ENCODE data around the gene EVX2. TPM values are rescaled to one million over a fixed set of nuclear protein-coding genes. Genes with fewer than 3 reads are reported as not detected.

EVX2 gene
- total and polyA plus RNA-seq, 4 donors = not detected

DNA sequence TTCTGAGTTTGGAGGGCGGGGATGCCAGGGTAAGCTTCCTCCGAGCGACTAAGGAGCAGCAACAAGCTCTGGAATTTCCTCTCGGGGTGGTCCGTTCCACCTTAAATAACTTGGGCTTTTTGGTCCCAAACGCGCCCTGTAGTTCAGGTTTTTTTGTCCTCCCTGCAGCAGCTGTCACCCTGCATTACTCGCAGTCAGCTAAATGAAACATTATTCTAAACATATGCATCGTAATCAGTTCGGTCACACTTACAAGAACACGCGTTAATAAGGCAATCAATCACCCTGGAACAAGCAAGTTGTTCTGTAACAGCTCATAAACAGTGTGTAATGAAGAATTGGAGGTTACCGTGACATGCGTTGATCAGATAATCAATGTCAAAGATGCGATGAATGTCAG, 8.3 kb downstream of the EVX2 start:
- Histone ChIP-seq H3K9ac (ENCODE audit: low read depth in 1 of 2, low read length in 2 of 2) (no peak overlapping the region), H3K27ac (ENCODE audit: low read depth in 1 of 2, low read length in 2 of 2) (no peak overlapping the region), H3K36me3 (ENCODE audit: control insufficient read depth in 4 of 4, insufficient read depth in 3 of 4, low read depth in 1 of 4, low read length in 3 of 4) (no peaks in the 10 kb centered on the region), H3K9me3 (ENCODE audit: control insufficient read depth in 4 of 4, low read length in 3 of 4) (peaks cover 0 to 1% (median under 1%) of the 10 kb centered on the region in 4 donors), H3K4me3 (ENCODE audit: low read depth in 1 of 3, low read length in 3 of 3) (no peak overlapping the region), H3K27me3 (ENCODE audit: control insufficient read depth in 4 of 4, insufficient read depth in 4 of 4, low read length in 3 of 4) (peaks cover 0 to 53% (median 34%) of the 10 kb centered on the region in 4 donors), H3K4me1 (ENCODE audit: control insufficient read depth in 4 of 4, insufficient read depth in 4 of 4, low read length in 3 of 4) (peaks cover 0 to 10% (median 4%) of the 10 kb centered on the region in 4 donors)
- TF ChIP-seq HNF4G (IDR thresholded peaks at IDR 0.05) (no peak), RXRA (IDR thresholded peaks at IDR 0.05) (no peak), JUND (IDR thresholded peaks at IDR 0.05) (no peak), FOXA2 (IDR thresholded peaks at IDR 0.05) (no peak), EGR1 (IDR thresholded peaks at IDR 0.05; ENCODE audit: low read depth in 2 of 2) (no peak), ZBTB33 (IDR thresholded peaks at IDR 0.05) (no peak), GABPA (IDR thresholded peaks at IDR 0.05 in 1 of 2, conservative IDR thresholded peaks at IDR 0.05 in 1 of 2) (no peak), FOXA1 (IDR thresholded peaks at IDR 0.05) (no peak), NR2F2 (IDR thresholded peaks at IDR 0.05) (no peak), TAF1 (conservative IDR thresholded peaks at IDR 0.05) (no peak), HNF4A (conservative IDR thresholded peaks at IDR 0.05) (no peak), RAD21 (IDR thresholded peaks at IDR 0.05) (no peak), SP1 (IDR thresholded peaks at IDR 0.05) (no peak), YY1 (IDR thresholded peaks at IDR 0.05) (no peak)
- TF ChIP-seq, protein P1, sequence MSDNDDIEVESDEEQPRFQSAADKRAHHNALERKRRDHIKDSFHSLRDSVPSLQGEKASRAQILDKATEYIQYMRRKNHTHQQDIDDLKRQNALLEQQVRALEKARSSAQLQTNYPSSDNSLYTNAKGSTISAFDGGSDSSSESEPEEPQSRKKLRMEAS (IDR thresholded peaks at IDR 0.05) = no peak
- TF ChIP-seq, protein P2, sequence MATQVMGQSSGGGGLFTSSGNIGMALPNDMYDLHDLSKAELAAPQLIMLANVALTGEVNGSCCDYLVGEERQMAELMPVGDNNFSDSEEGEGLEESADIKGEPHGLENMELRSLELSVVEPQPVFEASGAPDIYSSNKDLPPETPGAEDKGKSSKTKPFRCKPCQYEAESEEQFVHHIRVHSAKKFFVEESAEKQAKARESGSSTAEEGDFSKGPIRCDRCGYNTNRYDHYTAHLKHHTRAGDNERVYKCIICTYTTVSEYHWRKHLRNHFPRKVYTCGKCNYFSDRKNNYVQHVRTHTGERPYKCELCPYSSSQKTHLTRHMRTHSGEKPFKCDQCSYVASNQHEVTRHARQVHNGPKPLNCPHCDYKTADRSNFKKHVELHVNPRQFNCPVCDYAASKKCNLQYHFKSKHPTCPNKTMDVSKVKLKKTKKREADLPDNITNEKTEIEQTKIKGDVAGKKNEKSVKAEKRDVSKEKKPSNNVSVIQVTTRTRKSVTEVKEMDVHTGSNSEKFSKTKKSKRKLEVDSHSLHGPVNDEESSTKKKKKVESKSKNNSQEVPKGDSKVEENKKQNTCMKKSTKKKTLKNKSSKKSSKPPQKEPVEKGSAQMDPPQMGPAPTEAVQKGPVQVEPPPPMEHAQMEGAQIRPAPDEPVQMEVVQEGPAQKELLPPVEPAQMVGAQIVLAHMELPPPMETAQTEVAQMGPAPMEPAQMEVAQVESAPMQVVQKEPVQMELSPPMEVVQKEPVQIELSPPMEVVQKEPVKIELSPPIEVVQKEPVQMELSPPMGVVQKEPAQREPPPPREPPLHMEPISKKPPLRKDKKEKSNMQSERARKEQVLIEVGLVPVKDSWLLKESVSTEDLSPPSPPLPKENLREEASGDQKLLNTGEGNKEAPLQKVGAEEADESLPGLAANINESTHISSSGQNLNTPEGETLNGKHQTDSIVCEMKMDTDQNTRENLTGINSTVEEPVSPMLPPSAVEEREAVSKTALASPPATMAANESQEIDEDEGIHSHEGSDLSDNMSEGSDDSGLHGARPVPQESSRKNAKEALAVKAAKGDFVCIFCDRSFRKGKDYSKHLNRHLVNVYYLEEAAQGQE (IDR thresholded peaks at IDR 0.05) = no peak
- TF ChIP-seq, protein P3, sequence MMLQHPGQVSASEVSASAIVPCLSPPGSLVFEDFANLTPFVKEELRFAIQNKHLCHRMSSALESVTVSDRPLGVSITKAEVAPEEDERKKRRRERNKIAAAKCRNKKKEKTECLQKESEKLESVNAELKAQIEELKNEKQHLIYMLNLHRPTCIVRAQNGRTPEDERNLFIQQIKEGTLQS (IDR thresholded peaks at IDR 0.05) = no peak
- no peak for DNase-seq (ENCODE audit: low spot score)
- 9% methylated on average over 15 of the region's 15 CpGs for WGBS

GRCh38 chr2:176074919-176075425, 8.8 kb downstream of the EVX2 start:
- Histone ChIP-seq H3K36me3 (ENCODE audit: control insufficient read depth in 4 of 4, insufficient read depth in 3 of 4, low read depth in 1 of 4, low read length in 3 of 4) (no peaks in the 10 kb centered on the region), H3K9ac (ENCODE audit: low read depth in 1 of 2, low read length in 2 of 2) (no peak overlapping the region), H3K27ac (ENCODE audit: low read depth in 1 of 2, low read length in 2 of 2) (no peak overlapping the region), H3K4me1 (ENCODE audit: control insufficient read depth in 4 of 4, insufficient read depth in 4 of 4, low read length in 3 of 4) (peaks cover 0 to 8% (median 3%) of the 10 kb centered on the region in 4 donors), H3K9me3 (ENCODE audit: control insufficient read depth in 4 of 4, low read length in 3 of 4) (no peaks in the 10 kb centered on the region), H3K4me3 (ENCODE audit: low read depth in 1 of 3, low read length in 3 of 3) (no peak overlapping the region), H3K27me3 (ENCODE audit: control insufficient read depth in 4 of 4, insufficient read depth in 4 of 4, low read length in 3 of 4) (peaks cover 0 to 53% (median 34%) of the 10 kb centered on the region in 4 donors)
- DNase-seq (ENCODE audit: low spot score) = no peak
- WGBS = 18% methylated on average over 7 of the region's 7 CpGs
- TF ChIP-seq CTCF (IDR thresholded peaks at IDR 0.05; ENCODE audit: low read depth, low read length, missing input control) (no peak), TAF1 (conservative IDR thresholded peaks at IDR 0.05) (no peak), NR2F2 (IDR thresholded peaks at IDR 0.05) (no peak), YY1 (IDR thresholded peaks at IDR 0.05) (no peak), RXRA (IDR thresholded peaks at IDR 0.05) (no peak), EGR1 (IDR thresholded peaks at IDR 0.05; ENCODE audit: low read depth in 2 of 2) (no peak), ZBTB33 (IDR thresholded peaks at IDR 0.05) (no peak), FOXA1 (IDR thresholded peaks at IDR 0.05) (no peak)
- TF ChIP-seq, protein P1 (IDR thresholded peaks at IDR 0.05) = no peak
- TF ChIP-seq, protein P2 (IDR thresholded peaks at IDR 0.05) = no peak

All from liver (tissue), 9 donors.